ENCODE data around the gene GPR42.
"Not testable (repeated sequence)": the region's sequence is repeated elsewhere in the genome, so short reads cannot be mapped to it uniquely, and the experiment has no call there.

GPR42 gene

DNA sequence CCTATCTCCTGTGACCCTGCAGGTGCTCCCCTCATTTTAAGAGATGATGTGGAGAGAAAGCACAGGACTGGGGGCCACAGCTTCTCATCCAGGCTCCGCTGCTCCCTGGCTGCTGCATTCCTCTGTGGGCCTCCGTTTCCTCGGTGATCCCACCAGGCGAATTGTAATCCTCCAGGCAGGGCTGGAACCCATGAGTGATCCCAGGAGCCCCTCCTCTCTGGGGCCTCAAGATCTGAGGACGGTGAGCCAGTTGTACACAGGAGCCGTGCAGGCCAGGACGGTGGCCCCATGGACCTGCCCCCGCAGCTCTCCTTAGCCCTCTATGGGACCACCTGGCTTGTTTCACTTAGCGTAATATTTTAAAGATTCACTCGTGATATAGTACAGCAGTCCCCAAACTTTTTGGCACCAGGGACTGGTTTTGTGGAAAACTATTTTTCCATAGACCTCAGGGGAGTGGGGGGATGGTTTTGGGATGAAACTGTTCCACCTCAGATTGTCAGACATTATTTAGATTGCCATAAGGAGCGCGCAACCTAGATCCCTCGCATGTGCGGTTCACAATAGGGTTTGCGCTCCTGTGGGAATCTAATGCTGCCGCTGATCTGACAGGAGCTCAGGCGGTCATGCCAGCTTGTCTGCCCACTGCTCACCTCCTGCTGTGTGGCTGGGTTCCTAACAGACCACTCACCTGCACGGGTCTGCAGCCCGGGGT lies 7.0 kb upstream of the GPR42 start:
- DNase-seq: no peak

DNA sequence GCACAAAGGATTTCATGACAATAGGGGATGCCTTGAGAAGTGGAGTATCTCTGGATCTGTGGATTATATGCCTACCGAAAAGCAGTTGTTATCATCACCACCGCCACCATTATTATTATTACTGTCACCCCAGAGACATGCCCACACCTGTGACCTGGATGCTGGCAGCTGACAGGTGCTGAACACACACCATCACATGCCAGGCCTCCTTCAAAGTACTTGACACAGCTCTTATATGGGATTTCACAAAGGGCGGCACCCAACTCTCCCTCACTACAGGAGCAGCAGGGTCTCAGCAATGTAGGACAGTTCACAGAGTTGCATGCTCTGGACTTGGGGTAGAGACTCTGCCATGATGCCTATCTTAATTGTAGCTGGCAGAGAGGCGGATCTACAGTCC lies 5.6 kb upstream of the GPR42 start:
- DNase-seq: no peak

GRCh38 chr19:35368378-35368777 lies 2.5 kb upstream of the GPR42 start:
- DNase-seq: no peak

DNA sequence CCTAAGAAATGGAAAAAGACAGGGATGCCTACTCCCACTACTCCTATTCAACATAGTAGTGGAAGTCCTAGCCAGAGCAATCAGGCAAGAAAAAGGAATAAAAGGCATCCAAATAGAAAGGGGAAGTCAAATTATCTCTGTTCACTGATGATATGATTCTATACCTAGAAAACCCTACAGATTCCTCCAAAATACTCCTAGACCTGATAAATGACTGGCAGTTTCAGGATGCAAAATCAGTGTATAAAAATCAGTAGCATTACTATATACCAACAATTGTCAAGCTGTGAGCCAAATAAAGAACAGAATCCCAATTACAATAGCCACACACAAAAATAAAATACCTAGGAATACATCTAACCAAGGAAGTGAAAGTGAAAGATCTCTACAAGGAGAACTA lies 1.3 kb upstream of the GPR42 start:
- no peak for DNase-seq

DNA sequence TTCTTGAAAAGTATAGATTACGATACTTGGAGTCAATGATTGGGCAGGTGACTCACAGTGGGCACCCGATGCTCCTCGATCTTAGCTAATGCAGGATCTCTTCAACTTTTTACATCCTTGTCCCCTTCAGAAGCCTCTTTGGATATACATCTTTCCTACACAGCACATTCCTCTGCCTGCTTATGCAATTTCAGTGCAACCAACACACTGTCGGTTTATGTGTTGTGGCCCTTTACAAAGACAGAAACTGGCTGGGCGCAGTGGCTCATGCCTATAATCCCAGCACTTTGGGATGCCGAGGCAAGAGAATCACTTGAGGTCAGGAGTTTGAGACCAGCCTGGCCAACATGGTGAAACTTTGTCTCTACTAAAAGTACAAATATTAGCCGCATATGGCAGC lies 2.6 kb downstream of the GPR42 start:
- DNase-seq: no peak

- not testable (repeated sequence) for DNase-seq
Observed at GRCh38 chr19:35374031-35374430, 3.2 kb downstream of the GPR42 start.

DNA sequence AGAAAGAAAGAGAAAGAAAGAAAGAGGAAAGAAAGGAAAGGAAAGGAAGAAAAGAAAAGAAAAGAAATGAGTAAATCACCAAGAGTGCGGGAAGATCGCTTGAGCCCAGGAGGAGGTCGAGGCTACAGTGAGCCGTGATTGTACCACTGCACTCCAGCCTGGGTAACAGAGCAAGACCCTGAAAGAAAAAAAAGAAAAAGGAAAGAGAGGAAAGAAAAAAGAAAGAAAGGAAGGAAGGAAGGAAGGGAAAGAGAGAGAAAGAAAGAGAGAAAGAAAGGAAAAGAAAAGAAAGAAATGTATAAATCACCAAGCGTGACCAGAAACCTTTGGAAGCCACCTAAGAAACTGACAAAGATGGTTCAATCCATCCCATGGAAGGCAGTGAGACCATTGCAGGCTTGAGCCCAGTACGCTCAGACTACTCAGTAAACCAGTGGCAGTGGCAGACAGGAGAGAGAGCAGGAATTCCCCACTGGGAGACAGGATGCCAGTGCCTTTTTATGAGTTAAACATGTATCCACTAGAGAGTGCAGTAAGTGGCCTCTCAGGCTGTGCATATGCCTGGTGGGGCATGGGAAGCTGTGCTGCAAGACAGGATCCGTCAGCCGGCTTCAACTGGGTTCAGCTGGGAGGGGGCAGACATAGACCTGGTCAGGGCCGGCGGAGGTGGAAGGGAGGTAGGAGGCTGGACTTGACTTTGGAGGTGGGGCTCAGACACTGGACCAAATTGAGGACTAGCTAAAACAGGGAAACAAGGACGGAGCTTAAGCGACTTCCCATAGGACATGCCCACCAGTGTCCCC lies 4.8 kb downstream of the GPR42 start:
- DNase-seq: no peak

DNA sequence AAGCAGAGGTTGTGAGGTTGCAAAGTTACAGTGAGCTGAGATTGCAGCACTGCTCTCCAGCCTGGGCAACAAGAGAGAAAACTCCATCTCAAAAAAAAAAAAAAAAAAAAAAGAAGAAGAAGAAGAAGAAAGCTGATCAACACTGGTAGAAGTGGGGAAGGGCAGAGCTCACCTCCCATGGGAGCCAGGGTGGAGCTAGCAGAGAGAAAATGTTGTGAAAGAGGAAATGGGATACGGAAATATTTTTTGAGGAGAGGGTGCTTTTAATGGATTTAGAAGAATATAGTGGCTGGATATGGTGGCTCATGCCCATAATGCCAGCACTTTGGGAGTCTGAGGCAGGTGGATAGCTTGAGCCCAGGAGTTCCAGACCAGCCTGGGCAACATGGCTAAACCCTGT lies 6.8 kb downstream of the GPR42 start:
- no peak for DNase-seq

DNA sequence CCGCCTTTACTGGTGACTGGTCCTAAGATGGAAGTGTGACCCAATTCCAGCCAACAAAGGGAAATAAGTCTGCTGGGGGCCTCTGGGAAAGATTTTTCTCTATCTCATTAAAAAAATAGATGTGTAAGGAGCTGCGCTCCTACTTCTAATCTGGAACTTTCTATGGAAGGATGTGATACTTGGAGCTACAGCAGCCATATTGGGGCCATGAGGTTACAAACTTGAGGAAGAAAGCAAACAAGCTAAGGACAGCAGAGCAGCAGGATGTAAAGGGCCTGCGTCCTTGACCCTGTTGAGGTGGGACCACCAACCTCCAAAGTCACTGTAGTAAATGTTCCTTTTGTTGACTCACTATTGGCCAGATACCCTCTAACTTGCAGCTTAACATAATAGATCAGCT lies 7.5 kb downstream of the GPR42 start:
- DNase-seq: no peak

DNA sequence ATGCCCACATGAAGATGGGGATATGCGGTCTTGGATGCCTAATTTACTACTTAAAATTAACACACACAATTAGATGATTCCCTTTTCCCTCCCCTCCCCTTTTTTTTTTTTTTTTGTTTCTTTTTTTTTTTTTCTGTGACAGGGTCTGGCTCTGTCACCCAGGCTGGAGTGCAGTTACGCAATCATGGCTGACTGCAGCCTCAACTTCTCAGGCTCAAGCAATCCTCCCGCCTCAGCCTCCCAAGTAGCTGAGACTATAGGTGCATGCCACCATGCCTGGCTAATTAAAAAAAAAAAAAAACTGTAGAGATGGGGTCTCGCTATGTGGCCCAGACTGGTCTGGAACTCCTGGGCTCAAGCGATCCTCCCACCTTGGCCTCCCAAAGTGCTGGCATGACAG lies 8.7 kb downstream of the GPR42 start:
- not testable (repeated sequence) for DNase-seq

- no peak for DNase-seq
Observed at GRCh38 chr19:35379992-35380391, 9.1 kb downstream of the GPR42 start.

- DNase-seq: no peak
Observed at GRCh38 chr19:35380450-35381124, 9.7 kb downstream of the GPR42 start.

DNA sequence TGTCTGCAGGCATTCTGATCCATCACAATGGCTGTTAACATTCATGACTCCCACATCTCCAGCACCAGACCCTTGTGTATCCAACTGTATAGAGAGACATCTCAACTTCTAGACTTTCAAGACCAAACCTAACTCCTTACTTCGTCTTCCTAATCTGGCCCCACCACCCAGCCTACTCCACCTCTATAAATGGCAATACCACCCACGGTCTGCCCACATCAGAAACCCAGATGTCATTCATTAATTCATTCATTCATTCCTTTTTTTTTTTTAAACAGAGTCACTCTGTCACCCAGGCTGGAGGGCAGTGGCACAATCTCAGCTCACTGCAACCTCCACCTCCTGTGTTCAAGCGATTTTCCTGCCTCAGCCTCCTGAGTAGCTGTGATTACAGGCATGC lies 10.4 kb downstream of the GPR42 start:
- no peak for DNase-seq

GRCh38 chr19:35381926-35382325 lies 11.1 kb downstream of the GPR42 start:
- DNase-seq: no peak

DNA sequence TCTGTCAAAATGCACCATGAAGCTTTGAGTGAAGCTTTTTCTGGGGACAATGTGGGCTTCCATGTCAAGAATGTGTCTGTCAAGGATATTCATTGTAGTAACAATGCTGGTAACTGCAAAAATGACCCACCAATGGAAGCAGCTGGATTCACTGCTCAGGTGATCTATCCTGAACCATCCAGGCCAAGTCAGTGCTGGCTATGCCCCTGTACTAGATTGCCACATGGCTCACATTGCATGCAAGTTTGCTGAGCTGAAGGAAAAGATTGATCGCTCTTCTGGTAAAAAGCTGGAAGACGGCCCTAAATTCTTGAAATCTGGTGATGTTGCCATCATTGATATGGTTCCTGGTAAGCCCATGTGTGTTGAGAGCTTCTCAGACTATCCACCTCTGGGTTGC lies 12.7 kb downstream of the GPR42 start:
- DNase-seq: no peak

DNA sequence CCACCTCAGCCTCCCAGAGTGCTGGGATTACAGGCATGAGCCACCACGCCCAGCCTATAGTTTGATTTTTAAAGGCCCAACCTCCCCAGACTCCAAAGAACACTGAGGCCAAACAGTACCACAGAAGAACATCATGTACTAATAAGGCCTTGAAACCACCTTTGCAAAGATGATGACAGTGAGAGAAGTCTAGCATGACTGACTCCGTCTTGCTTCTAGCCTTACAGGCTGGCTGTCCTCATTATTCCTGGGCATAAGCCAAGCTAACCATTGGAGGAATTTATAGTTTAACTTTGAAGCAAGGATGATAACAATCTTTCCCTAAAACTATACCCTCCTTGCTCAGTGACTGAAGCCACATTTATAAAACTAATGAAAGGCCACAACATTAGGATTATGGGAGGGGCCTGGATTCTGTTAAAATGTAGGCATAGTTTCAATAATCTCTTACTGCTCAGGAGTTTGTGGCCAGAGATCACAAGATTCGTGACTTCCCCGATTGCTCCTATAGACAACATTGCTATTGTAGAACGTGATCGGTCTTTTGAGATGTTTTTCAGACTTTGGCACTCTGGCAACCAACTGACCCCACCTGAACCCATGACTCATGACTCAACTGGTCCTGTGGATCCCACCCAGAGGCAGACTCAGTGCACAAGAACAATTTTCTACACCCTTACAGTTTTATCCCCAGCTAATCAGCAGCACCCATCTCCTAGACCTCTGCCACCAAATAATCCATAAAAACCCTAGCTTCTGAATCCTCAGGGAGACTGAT lies 17.6 kb downstream of the GPR42 start:
- DNase-seq: no peak

DNA sequence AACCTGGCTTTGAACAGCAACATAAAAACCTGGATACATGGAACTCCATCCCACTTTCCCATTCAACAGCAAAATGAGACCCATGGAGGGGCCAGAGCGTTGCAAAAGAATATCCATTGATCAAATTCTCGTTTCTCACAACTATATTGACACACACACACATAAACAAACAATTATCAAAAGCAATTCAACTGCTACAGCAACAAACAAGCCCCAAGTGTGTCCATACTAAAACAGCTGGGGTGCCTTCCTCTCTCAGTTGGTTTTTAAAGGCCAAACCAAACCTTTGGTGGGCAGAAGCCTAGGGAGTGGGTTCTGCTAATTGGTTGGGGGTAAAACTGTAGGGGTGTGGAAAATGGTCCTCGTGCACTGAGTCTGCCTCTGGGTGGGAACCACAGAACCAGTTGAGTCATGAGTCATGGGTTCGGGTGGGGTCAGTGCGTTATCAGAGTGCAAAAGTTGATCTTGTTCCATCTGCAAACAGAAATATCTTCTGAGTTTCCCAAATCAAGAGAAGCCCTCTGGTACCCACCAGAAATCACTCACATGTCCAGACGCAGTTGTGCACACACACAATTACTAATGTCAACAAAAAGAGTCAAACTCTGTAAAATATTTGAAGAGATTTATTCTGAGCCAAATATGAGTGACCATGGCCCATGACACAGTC lies 18.5 kb downstream of the GPR42 start:
- DNase-seq: no peak

DNA sequence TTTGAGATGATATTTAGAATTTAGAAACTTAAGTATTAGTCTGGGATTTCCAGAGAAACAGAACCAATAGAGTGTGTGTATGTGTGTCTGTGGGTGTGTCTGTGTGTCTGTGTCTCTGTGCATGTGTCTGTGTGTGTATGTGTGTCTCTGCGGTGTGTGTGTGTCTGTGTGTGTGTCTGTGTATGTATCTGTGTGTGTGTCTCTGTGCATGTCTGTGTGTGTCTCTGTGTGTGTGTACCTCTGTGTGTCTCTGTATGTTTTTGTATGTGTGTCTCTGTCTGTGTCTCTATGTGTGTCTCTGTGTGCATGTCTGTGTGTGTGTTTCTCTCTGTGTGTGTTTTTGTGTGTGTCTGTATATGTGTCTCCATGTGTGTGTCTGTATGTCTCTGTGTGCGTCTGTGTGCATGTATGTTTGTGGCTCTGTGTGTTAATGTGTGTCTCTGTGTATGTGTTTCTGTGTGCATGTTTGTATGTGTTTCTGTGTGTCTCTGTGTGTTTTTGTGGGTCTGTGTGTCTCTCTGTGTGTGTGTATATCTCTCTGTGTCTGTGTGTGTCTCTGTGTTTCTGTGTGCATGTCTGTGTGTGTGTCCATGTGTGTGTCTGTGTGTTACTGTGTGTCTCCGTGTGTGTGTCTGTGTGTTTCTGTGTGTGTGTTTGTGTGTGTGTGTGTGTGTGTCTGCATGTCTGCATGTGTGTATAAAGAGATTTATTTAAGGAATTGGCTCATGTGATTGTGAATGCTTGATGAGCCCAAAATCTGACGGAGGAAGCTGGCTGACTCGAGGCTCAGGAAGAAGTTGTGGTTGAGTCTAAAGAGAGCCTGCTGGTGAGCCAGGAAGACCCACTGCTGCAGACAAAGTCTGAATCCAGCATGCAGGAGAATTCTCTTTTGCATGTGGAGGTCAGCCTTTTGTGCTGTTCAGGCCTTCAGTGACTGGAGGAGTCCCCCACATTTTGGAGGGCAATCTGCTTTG lies 22.2 kb downstream of the GPR42 start:
- no peak for DNase-seq

- DNase-seq: no peak
Observed at GRCh38 chr19:35395382-35396199, 24.7 kb downstream of the GPR42 start.

DNA sequence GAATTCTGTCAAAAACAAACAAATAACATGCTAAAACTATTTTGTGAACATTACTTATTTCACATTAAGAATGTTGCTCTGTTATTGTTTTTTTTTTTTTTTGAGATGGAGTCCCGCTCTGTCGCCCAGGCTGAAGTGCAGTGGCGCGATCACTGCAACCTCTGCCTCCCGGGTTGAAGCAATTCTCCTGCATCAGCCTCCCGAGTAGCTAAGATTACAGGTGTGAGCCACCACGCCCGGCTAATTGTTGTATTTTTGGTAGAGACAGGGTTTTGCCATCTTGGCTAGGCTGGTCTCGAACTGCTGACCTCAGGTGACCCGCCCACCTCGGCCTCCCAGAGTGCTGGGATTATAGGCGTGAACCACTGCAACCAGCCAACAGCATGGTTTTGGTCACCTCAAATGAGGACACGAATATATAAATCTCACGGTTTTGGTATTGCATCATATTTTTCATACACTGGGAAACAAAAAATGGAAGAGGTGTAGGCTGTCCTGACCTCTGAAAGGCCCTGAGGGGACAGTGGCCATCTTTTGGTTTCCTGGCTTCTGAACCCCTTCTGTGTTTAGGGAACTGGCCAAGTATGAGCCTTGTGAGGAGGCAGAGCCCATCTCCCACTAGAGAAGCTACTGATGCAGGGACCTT lies 25.5 kb downstream of the GPR42 start:
- DNase-seq: no peak

Measured in stimulated activated naive CD4-positive, alpha-beta T cell (primary cell).